ENCODE results near the gene ACTR2.
"Not testable (repeated sequence)": the region's sequence is repeated elsewhere in the genome, so short reads cannot be mapped to it uniquely, and the experiment has no call there.

Gene ACTR2

GRCh38 chr2:65227456-65228262 lies at the start of gene ACTR2:
ACTR2 (plus strand) TSS chr2:65227831; CDS start chr2:65227910, 79 bp downstream.
- peak; percentile 91 for DNase-seq

- DNase-seq, result no peak
These were observed 45.1 kb upstream of the ACTR2 start for GRCh38 chr2:65182570-65182969.

- not testable (repeated sequence) for DNase-seq
These were observed 44.2 kb upstream of the ACTR2 start for GRCh38 chr2:65183406-65183805.

- no peak for DNase-seq
These were observed 42.6 kb upstream of the ACTR2 start for GRCh38 chr2:65185012-65185411.

GRCh38 chr2:65186093-65186868 lies 41.4 kb upstream of the ACTR2 start:
- DNase-seq, result no peak

GRCh38 chr2:65186872-65187851 lies 40.5 kb upstream of the ACTR2 start:
- peak; percentile 46 for DNase-seq

- no peak for DNase-seq
These were observed 34.2 kb upstream of the ACTR2 start for GRCh38 chr2:65193446-65193845.

GRCh38 chr2:65198737-65199136 lies 28.9 kb upstream of the ACTR2 start:
- DNase-seq, result no peak

- no peak for DNase-seq
These were observed 28.5 kb upstream of the ACTR2 start for GRCh38 chr2:65199166-65199565.

GRCh38 chr2:65199891-65200290 lies 27.7 kb upstream of the ACTR2 start:
- DNase-seq, result no peak

- DNase-seq, result no peak
These were observed 23.0 kb upstream of the ACTR2 start for GRCh38 chr2:65204461-65205210.

- DNase-seq, result no peak
These were observed 15.5 kb upstream of the ACTR2 start for GRCh38 chr2:65212115-65212514.

- no peak for DNase-seq
These were observed 15.0 kb upstream of the ACTR2 start for GRCh38 chr2:65212619-65213018.

- no peak for DNase-seq
These were observed 14.6 kb upstream of the ACTR2 start for GRCh38 chr2:65213035-65213434.

GRCh38 chr2:65214361-65214760 lies 13.3 kb upstream of the ACTR2 start:
- DNase-seq, result no peak

GRCh38 chr2:65214843-65215242 lies 12.8 kb upstream of the ACTR2 start:
- no peak for DNase-seq

GRCh38 chr2:65215946-65216345 lies 11.7 kb upstream of the ACTR2 start:
- no peak for DNase-seq

GRCh38 chr2:65220432-65221131 lies 7.0 kb upstream of the ACTR2 start:
- no peak for DNase-seq

GRCh38 chr2:65221275-65221674 lies 6.4 kb upstream of the ACTR2 start:
- not testable (repeated sequence) for DNase-seq

- DNase-seq, result no peak
These were observed 593 bp upstream of the ACTR2 start for GRCh38 chr2:65227020-65227455.

GRCh38 chr2:65228263-65228750 lies 676 bp downstream of the ACTR2 start:
- DNase-seq, result no peak
